ENCODE results near the gene C18orf54. TPM values are rescaled to one million over a fixed set of nuclear protein-coding genes. Genes with fewer than 3 reads are reported as not detected.
"Not testable (repeated sequence)": the region's sequence is repeated elsewhere in the genome, so short reads cannot be mapped to it uniquely, and the experiment has no call there.

Gene C18orf54
- total RNA-seq, 2 experiments from 2014 or later, result 9.5 to 10.9 TPM

GRCh38 chr18:54386043-54386442 lies 28.3 kb downstream of the C18orf54 start:
- POLR2A ChIA-PET, result interaction anchor here (0.6 kb wide), 1 partner anchor 12 kb away, joined by 3 read pairs; no protein-coding TSS in a partner anchor
- CTCF ChIA-PET, result no interaction called here

GRCh38 chr18:54386800-54387495 lies 29.2 kb downstream of the C18orf54 start:
- CTCF ChIA-PET, result not testable (repeated sequence)
- POLR2A ChIA-PET, result interaction anchor here (0.6 kb wide), 1 partner anchor 11 kb away, joined by 3 read pairs; no protein-coding TSS in a partner anchor

GRCh38 chr18:54387631-54388030 lies 29.9 kb downstream of the C18orf54 start:
- ChIA-PET POLR2A (no interaction called here), CTCF (no interaction called here)

- POLR2A ChIA-PET, result no interaction called here
- CTCF ChIA-PET, result no interaction called here
Measured at GRCh38 chr18:54388203-54389142, 30.8 kb downstream of the C18orf54 start.

GRCh38 chr18:54389143-54389505 lies 31.4 kb downstream of the C18orf54 start:
- POLR2A ChIA-PET, result no interaction called here
- CTCF ChIA-PET, result interaction anchor here (0.6 kb wide), 1 partner anchor 271 kb away, joined by 5 read pairs; no protein-coding TSS in a partner anchor

GRCh38 chr18:54390838-54391237 lies 33.1 kb downstream of the C18orf54 start:
- POLR2A ChIA-PET, result no interaction called here

GRCh38 chr18:54392543-54393023 lies 34.9 kb downstream of the C18orf54 start:
- CTCF ChIA-PET, result interaction anchor here (1.0 kb wide), 2 partner anchors 35 to 278 kb away, joined by 4 read pairs; partner anchors contain the start of genes C18orf54 and STARD6

More at GRCh38 chr18:54390838-54391237, 33.1 kb downstream of the C18orf54 start:
- CTCF ChIA-PET, result no interaction called here

GRCh38 chr18:54393648-54394294 lies 36.1 kb downstream of the C18orf54 start:
- ChIA-PET POLR2A (no interaction called here), CTCF (no interaction called here)

More at GRCh38 chr18:54392543-54393023, 34.9 kb downstream of the C18orf54 start:
- POLR2A ChIA-PET, result no interaction called here

GRCh38 chr18:54396760-54397159 lies 39.1 kb downstream of the C18orf54 start:
- POLR2A ChIA-PET, result no interaction called here
- CTCF ChIA-PET, result no interaction called here

GRCh38 chr18:54405290-54405689 lies 47.6 kb downstream of the C18orf54 start:
- ChIA-PET POLR2A (no interaction called here), CTCF (no interaction called here)

GRCh38 chr18:54411781-54412180 lies 54.1 kb downstream of the C18orf54 start:
- ChIA-PET CTCF (no interaction called here), POLR2A (no interaction called here)

GRCh38 chr18:54415086-54415485 lies 57.4 kb downstream of the C18orf54 start:
- POLR2A ChIA-PET, result no interaction called here
- CTCF ChIA-PET, result no interaction called here

GRCh38 chr18:54416436-54416835 lies 58.7 kb downstream of the C18orf54 start:
- CTCF ChIA-PET, result no interaction called here
- POLR2A ChIA-PET, result no interaction called here

- ChIA-PET CTCF (no interaction called here), POLR2A (no interaction called here)
Measured at GRCh38 chr18:54423831-54424230, 66.1 kb downstream of the C18orf54 start.

- CTCF ChIA-PET, result no interaction called here
- POLR2A ChIA-PET, result no interaction called here
Measured at GRCh38 chr18:54426085-54426665, 68.5 kb downstream of the C18orf54 start.

Other genes with a start within 250 kb of the C18orf54 start
- 100 to 1,000 TPM; 175 to 192 TPM for gene MBD2, start 133.2 kb upstream of the C18orf54 start, total RNA-seq
- 10 to 100 TPM in 1 of 2 experiments, 1 to 10 TPM in 1; 8.8 to 10.5 TPM for gene POLI, start 88.4 kb upstream of the C18orf54 start, total RNA-seq
- gene STARD6, start within 50 bp of the C18orf54 start, total RNA-seq, result under 1 TPM in 1 of 2 experiments, not detected in 1; 0.23 TPM
- gene DYNAP, start 233.3 kb downstream of the C18orf54 start, total RNA-seq, result not detected

All from activated CD8-positive, alpha-beta memory T cell treated with anti-CD3 and anti-CD28 coated beads for 36 hours (primary cell).